C4-2B (cell line): ENCODE results near the gene CD48.

ENCODE experiments used
- H3K27ac ChIP-seq: fragments of 450-650 bp; 2 replicates; pipeline ENCODE4 v1.5.1; 2017
- ZFX ChIP-seq: fragments of 450-650 bp; IDR thresholded peaks from 2 replicates; pipeline ENCODE4 v1.6.1; 2017
- TF ChIP-seq, protein P1 (sequence below): fragments of 450-650 bp; conservative IDR thresholded peaks from 2 replicates; pipeline ENCODE4 v1.5.1; 2017; ENCODE audit warnings: mild to moderate bottlenecking

CD48 gene

DNA sequence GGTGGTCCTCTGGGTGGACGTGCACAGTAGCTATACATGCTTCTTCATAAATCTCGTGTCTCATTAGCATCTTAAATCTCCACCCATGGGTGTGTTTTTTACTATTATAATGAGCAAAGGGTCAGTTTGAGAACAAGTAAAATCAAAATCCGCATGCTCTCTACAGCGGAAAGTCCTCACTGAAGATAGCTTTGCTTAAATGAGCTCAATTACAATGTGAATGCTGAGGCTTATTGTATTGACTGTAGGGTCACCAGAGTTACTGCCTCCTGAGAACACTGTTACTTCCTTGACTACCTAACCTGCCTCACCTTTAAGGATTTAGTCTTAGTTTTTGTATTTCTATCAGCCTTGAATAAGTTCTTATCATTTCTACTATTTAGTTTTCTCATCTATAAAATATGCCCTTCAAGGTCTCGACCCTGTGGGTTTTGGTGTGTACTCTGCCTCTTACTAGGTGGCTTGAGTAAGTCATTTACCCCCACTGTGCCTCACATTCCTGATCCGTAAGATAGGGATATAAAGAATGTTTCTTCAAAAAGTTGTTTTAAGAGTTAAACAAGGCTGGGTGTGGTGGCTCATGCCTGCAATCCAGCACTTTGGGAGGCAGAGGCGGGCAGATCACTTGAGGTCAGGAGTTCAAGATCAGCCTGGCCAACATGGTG lies 35.3 kb upstream of the CD48 start:
- H3K27ac ChIP-seq, result no peak overlapping the region
- TF ChIP-seq, protein P1, sequence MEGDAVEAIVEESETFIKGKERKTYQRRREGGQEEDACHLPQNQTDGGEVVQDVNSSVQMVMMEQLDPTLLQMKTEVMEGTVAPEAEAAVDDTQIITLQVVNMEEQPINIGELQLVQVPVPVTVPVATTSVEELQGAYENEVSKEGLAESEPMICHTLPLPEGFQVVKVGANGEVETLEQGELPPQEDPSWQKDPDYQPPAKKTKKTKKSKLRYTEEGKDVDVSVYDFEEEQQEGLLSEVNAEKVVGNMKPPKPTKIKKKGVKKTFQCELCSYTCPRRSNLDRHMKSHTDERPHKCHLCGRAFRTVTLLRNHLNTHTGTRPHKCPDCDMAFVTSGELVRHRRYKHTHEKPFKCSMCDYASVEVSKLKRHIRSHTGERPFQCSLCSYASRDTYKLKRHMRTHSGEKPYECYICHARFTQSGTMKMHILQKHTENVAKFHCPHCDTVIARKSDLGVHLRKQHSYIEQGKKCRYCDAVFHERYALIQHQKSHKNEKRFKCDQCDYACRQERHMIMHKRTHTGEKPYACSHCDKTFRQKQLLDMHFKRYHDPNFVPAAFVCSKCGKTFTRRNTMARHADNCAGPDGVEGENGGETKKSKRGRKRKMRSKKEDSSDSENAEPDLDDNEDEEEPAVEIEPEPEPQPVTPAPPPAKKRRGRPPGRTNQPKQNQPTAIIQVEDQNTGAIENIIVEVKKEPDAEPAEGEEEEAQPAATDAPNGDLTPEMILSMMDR, result no peak

DNA sequence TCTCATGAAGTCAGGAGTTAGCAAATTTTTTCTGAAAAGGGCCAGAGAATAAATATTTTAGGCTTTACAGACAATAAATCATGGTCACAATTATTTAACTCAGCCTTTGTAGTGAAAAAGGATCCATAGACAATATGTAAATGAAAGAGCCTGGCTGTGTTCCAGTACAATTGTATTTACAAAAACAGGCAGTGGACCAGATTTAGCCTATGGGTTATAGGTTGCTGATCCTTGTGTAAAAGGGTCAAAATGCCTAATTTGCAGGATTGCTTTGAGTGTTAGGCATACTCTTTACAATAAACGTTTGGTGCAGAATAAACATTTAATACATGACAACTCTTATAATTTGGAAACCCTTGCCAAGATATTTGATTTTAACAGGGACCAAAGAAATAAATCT lies 33.9 kb upstream of the CD48 start:
- H3K27ac ChIP-seq, result no peak overlapping the region
- TF ChIP-seq, protein P1, result no peak
- no peak for TF ChIP-seq ZFX

DNA sequence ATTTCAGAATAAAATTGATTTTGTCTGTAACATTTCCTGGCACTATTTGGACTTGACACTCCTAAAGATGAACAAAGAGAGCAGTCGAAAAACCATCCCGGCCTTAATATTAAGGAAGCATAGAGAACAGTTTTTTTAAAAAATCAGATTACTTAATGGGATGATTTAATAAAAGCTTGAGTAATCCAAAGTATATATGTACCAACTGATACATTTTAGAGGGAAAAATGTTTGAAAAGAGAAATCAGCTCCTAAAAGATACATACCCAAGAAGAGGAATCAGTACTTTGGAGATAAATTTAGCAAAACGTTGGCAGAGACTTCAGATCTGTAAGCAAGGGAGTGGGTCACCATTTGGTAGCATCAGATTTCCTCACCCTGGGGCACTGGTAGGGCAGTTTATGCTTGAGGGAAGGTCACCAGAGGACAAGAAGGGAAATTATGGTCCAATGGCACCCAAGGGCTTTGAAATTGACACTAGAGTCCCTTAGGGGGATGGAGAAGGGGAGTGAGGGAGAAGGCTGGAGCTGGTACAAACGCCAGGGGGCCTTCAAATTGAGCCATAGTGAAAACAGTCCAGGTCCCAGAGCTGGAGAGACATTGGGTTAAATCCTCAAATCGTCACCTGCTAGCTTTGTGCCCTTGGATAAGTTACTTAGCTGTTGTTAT lies 33.4 kb upstream of the CD48 start:
- no peak overlapping the region for H3K27ac ChIP-seq
- TF ChIP-seq, protein P1, result no peak
- TF ChIP-seq ZFX, result no peak

DNA sequence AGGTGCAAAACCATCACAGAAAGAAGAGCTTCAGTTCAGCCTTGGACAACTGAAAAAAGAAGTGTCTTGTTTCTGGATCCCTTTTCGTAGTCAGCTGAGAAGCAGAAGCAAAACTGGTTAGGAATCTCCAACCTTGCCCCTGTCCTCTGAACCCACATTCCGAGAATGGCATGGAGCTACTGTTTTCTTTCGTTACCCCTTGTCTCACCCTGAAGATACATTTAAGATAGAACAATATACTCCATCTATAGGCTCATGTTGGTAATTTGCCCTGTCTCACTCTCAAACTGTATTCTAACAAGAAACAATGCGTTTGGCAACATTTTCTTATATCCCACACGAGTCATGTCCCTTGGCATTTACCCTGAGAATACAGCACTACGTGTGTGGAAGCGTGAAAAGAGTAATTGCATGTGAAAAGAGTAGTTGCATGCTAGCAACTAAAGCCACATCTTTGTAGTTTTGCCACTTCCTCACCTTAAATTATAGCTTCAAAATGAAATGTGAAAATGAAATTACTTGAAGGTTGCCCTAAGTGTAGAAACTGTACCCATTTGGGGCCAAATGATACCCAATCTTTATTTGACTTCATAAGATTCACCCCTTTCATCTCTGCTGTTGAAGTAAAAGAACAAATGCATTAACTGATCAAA lies 32.7 kb upstream of the CD48 start:
- TF ChIP-seq, protein P1, result no peak
- no peak for TF ChIP-seq ZFX
- H3K27ac ChIP-seq, result no peak overlapping the region

DNA sequence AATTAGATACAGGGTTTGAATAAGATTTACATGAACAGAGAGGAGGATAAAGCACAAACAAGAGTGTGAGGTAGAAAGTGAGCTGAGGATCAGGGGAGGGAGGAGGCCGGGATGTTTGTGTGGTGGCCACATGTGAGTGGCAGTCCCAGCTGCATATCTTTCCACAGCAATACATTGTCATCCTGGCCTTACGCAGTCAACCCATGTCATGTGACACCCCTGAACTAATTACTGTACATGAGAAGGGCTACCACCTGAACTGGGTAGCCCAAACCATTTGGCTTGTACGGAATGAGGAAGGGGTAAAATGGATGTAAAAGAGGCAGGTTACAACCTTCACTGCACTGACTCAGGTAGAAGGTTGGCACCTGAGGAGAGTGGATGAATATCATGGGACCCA lies 31.6 kb upstream of the CD48 start:
- no peak overlapping the region for H3K27ac ChIP-seq

DNA sequence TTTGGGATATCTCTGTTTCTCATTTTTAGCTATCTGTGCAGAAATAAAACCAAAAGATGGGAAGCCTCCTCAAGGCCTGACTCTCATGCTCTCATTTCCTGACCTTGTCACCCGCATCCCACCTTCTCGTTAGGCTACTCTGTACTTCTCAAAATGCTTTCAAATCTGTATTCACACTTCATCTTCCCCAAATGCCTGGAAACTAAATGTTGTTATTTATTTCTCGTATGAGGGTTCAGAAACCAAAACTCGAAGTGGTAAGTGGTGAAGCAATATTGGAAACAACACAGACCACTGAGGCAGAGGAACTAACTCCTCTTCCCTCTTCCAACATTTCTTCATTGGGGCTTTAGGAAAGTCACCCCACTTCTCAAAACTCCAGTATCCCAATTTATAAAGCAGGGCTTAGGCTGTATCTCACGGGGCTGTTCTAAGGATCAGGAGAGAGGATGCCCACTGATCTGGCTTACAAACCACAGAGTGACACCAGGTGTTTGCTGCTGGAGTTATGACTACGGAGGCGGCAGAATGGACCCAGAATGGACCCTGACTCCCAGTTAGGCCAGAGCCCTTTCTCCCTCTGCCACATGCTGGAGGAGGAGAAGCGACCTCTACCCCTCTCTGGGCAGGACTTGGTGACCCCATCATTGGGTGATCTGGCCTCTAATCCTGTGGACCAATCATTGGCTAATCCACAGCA lies 31.0 kb upstream of the CD48 start:
- TF ChIP-seq, protein P1, result no peak
- TF ChIP-seq ZFX, result no peak
- no peak overlapping the region for H3K27ac ChIP-seq

More for the DNA sequence above, 31.6 kb upstream of the CD48 start:
- TF ChIP-seq, protein P1, result no peak
- no peak for TF ChIP-seq ZFX
